ENCODE data around the gene ULK1.

DNA sequence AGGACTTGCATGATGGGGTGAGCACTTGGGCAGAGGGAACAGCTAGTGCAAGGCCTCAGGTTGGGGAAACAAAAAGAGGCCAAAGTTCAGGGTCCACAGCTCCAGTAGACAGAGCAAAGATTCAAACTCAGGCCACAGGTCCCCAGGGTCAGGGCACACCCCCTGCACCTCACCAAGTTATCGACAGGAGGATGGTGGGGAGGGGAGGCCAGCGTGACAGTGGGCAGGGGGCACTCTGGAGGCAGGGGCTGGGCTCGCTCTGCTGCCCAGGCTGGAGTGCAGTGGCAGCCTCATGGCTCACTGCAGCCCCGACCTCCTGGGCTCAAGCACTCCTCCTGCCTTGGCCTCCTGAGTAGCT is 32.4 kb upstream of the ULK1 start:
- TF ChIP-seq, protein P1, sequence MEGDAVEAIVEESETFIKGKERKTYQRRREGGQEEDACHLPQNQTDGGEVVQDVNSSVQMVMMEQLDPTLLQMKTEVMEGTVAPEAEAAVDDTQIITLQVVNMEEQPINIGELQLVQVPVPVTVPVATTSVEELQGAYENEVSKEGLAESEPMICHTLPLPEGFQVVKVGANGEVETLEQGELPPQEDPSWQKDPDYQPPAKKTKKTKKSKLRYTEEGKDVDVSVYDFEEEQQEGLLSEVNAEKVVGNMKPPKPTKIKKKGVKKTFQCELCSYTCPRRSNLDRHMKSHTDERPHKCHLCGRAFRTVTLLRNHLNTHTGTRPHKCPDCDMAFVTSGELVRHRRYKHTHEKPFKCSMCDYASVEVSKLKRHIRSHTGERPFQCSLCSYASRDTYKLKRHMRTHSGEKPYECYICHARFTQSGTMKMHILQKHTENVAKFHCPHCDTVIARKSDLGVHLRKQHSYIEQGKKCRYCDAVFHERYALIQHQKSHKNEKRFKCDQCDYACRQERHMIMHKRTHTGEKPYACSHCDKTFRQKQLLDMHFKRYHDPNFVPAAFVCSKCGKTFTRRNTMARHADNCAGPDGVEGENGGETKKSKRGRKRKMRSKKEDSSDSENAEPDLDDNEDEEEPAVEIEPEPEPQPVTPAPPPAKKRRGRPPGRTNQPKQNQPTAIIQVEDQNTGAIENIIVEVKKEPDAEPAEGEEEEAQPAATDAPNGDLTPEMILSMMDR (IDR thresholded peaks at IDR 0.05) = no peak
- TF ChIP-seq POLR2A (IDR thresholded peaks at IDR 0.05) = no peak

Data from uterus (tissue), 2 donors.